ENCODE measurements around the gene CLTB.
"Not testable (repeated sequence)": the region's sequence is repeated elsewhere in the genome, so short reads cannot be mapped to it uniquely, and the experiment has no call there.

The CLTB gene, protein sequence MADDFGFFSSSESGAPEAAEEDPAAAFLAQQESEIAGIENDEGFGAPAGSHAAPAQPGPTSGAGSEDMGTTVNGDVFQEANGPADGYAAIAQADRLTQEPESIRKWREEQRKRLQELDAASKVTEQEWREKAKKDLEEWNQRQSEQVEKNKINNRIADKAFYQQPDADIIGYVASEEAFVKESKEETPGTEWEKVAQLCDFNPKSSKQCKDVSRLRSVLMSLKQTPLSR

DNA sequence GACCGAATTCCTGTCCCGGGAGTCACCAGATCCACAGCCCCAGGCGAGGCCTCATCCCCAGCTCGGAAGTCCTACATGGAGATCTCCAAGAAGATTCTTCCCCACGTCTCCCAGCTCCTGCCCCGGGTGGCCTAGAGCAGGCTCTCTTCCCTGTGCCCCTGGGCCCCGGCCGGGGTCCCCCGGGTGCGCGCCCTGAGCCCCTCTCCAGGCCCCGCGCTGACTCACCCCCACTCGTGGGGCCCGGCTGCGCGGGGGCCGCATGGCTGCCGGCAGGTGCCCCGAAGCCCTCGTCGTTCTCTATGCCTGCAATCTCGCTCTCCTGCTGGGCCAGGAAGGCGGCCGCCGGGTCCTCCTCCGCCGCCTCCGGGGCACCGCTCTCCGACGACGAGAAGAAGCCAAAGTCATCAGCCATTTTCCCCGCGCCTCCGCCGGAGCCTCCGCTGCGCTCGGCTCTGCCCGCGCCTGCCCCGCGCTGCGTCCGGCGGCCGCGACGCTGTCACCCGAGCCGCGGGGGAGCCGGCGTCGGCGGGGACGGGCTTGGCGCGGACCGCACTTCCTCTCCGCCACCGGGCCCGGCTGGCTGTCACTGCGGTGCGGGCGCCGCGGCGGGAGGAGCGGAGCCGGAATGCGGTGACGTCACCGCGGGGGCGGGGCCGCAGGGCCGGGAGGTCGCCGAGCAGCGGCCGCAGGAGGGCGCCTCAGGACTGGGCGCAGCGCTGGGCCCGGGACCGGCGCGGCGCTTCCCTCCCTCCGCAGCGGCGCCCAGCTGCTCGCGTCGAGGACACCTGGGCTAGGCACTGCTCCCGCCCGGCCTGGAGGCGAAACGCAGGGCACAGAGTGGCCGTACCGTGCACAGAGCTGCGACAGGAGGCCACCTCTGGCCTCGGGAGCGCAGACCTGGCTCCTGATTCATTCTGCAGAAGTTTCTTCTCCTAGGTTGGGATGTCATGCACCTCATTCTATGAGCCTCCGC lies at the start of gene CLTB:
Gene CLTB (minus strand): TSS at position 588 of the 973 bp plus-strand sequence. CDS start 176 bp downstream, at position 412.
- no peak for DNase-seq

DNA sequence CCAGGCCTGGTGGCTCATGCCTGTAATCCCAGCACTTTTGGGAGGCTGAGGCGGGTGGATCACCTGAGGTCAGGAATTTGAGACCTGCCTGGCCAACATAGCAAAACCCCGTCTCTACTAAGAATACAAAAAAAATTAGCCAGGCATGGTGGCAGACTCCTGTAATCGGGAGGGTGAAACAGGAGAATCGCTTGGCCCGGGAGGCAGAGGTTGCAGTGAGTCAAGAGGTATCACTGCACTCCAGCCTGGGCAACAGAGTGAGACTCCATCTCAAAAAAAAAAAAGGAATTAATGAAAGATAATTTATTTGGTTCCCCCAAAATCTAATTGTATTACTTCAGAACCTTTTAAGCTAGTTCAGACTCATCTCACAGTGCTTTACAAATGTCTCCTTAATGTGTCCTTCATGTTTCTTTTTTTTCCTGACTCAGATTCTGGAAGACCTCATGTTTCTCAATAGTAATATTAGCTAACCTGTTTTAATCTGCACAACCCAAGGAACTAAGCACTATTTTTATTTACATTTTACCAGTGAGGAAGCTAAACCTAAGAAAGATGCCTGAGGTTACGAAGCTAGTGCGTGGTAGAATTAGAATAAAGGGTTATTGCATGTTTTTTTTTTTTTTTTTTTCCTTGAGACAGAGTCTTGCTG lies 46.9 kb upstream of the CLTB start:
- no peak for DNase-seq

DNA sequence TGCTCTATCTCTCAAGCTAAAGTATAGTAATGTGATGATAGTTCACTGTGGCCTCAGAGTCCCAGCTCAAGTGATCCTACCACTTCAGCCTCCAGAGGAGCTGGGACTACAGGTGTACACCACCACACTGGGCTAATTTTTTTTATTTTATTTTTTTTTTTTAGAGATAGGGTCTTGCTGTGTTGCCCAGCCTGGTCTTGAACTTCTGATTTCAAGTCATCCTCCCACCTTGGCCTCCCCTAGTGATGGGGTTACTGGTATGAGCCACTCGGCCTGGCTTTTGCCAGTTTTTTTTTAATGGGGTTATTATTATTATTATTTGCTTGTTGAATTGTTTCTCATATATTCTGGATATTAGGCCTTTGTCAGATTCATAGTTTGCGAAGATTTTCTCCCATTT lies 45.0 kb upstream of the CLTB start:
- DNase-seq = no peak

DNA sequence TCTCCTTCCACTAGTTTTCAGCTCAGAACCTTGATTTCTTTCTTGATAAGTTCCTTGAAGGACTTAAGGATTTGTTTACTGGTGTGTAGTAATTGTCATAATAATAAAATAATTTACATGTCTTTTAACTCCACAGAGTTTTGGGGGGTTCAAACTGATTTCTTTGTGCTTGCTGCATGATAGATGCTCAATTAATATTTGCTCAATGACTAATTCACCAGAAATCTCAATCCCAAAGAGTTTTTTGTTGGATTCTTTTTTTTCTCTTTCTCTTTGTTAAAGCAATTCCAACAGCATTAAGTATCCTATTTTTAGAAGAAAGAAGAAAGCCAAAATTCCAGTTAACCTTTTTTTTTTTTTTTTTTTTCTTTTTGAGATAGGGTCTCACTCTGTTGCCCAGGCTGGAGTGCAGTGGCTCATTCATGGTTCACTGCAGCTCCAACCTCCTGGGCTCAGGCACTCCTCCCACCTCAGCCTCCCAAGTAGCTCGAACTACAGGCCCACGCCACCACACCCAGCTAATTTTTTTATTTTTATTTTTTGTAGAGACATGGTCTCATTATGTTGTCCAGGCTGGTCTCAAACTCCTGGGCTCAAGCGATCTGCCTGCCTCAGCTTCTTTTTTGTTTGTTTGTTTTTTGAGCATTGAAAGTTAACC lies 42.7 kb upstream of the CLTB start:
- DNase-seq = no peak

DNA sequence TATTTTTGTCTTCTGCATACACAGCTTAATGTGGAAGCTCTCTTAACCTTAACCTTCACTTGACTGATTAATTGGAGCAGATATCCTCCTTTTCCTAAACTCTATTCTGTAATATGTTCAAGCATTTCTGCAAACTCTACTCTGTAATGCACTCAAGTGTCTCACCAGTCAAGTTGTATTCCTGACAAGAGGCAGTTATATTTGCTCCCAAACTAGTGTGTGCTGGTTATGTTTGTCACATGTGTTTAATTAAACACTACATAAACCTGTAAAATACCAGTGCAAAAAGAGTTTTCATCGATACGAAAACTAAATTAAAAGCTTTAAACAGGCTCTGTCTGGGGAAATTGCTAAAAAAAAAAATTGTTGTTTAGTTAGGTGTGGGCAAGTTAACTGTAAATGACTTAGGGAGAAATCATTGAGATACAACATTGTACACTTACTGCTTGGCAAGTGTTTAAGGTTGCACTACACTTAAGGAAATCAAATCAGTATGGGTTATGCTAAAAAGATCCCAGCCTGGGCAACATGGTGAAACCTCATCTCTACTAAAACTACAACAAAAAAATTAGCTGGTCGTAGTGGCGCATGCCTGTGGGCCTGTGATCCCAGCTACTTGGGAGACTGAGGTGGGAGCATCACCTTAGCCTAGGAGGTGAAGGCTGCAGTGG lies 38.5 kb upstream of the CLTB start:
- DNase-seq = no peak

DNA sequence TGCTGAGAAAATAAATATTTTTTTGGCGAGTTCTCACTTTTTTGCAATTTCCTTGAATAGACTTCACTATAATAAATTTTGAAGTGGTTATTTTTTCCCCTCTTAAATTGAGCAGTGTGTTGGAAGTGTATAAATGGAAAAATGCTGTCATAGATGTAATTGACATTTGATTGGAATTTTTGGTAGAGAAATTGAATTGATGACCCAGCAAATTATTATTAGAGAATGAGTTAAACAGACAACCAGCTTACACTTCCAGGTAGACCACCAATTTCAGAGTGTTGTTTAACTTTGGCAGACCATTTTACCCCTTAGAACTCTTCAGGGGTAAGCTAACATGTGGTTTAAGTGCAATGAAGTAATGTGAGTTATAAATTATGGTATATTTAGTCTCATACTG lies 33.7 kb upstream of the CLTB start:
- DNase-seq = no peak

DNA sequence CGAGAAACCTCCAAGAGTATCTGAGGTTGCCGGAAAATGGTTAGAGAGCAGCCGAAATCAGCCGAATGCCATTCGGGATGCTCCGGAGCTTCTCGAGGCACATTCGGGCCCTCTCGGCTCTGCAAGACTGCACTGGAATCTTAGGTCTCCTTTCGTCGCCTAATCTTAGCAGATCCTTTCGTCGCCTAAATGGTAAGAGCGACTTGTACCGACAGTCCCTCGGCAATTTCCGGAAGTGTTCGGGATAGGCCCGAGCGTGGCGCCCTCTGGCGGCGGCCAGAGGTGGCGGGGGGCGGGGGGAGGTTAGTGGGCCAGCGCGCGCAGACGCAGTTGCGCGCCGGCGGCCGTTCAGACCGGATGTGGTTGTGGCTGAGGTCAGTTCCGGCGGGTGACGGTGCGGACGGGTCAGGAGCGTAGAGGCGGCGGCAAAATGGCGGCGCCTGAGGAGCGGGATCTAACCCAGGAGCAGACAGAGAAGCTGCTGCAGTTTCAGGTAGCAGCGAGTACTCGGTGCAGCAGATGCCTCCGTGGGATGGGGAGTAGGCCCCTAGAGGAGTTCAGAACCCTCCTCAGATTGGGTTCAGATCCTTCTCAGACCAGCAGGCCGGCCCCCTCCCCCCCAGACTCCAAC lies 31.8 kb upstream of the CLTB start, which contains the start of gene FAF2:
Gene FAF2 (plus strand): TSS at position 408 of the 631 bp plus-strand sequence. CDS start 23 bp downstream, at position 431.
- peak; percentile 46 for DNase-seq

DNA sequence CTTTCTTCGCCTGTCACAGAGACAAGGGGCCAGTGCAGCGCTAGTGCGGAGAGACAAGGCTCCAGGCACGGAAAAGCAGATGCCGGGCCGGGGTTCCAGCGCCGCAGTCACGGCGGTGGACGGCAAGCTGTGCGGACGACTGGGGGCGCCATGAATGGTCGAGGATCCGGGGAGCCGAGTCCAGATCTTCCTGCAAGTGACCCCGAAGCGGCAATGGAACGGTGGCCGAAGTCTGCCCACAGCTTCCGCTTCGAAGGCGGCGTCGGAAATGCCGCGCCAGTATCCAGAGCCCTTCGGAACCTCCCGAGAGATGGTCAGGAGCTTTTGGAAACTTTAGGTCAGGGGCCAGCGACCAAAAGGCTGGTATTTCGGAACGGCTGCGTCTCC lies 31.2 kb upstream of the CLTB start:
- DNase-seq = peak; percentile 46

DNA sequence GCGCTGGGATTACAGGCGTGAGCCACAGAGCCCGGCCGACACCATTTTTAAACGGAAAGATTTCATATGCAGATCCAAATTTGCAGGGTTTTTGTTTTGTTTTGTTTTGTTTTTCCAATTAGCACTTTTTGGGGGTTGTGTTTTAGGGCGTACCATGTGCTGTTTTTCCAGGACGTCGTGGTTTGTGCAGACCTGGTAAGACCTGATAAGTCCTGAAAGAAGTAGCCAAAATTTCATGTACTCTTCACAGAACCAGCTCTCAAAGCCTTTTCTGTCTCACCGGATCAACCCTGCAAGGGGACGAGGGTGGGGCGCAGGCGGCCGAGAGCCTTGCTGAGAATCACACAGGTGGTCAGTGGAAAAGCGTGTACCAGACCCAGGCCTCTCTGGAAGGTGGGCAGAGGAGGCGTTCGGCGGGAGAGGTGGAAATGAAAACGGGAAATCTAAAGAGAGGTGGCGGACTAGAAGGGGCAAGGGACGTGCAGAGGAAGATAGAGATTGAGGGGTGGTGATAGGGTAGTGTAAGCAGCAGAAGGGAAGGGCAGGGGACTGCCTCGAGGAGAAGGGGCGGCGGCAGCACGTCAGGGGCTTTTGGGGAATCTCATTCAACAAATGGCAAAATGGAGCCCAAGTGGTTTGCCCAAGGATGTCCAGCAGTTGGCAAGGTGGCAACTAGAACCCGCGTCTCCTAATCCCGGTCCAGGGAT lies 30.7 kb upstream of the CLTB start:
- DNase-seq = no peak

DNA sequence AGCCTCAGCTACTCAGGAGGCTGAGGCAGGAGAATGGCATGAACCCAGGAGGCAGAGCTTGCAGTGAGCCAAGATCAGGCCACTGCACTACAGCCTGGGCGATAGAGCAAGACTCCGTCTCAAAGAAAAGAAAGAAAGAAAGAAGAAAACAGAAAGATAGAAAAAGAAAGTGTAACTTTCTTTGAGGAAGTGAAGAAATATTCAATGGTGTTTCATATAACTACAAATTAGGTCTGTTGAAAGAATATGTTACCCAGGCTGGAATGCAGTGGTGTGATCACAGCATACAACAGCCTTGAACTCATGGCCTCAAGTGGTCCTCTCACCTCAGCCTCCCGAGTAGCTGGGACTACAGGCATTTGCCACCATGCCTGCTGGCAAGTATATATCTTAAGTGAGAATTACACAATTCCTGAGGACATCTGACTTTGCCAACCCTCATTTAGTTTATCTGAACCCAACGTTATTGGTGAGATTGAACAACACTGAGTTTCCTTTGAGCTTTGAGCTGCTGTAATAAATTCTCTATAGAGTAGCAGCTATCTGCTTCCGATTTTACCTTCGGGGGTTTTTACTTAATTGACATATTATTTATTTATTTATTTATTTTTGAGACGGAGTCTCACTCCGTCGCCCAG lies 29.8 kb upstream of the CLTB start:
- DNase-seq = no peak

DNA sequence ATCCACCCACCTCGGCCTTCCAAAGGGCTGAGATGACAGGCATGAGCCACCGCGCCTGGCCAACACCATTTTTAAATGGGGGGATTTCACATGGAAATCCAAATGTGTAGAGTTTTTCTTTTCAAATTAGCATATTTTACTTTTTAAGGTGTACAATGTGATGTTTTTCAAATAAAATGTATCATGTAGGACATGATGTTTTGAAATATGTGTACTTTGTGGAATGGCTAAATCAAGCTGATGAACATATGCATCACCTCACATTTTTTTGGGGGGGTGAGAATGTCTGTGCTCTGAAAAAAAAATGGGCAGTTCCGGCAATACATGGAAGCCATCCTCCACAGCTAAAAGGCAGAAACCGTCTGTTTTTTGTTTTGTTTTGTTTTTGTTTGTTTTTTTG lies 28.4 kb upstream of the CLTB start:
- DNase-seq = no peak

DNA sequence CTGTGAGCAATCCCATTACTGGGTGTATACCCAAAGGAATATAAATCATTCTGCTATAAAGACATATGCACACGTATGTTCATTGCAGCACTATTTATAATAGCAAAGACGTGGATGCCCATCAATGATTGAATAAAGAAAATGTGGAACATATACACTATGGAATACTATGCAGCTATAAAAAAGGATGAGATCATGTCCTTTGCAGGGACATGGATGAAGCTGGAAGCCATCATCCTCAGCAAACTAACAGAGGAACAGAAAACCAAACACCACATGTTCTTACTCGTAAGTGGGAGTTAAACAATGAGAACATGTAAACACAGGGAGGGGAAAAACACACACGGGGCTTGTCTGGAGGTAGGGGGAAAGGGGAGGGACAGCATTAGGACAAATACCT lies 26.6 kb upstream of the CLTB start:
- not testable (repeated sequence) for DNase-seq

DNA sequence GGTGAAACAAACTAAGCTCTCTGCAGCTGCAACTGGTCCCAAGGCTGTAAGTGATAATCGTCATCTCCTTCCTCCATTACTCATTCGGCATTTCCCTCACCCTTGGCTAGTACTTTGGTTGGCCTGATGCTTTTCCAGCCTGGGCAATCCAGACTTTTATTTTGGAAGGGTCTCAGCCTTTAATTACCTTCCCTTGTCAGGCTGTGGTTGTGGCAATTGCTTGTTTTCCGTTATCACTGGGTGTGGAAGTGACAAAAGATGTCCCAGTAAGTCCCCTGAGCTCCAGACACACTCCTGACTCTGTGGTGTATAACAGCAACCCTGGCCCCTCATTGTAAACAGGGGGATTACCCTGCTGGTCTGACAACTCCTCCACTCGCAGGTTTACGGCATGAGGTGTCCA lies 25.6 kb upstream of the CLTB start:
- no peak for DNase-seq

DNA sequence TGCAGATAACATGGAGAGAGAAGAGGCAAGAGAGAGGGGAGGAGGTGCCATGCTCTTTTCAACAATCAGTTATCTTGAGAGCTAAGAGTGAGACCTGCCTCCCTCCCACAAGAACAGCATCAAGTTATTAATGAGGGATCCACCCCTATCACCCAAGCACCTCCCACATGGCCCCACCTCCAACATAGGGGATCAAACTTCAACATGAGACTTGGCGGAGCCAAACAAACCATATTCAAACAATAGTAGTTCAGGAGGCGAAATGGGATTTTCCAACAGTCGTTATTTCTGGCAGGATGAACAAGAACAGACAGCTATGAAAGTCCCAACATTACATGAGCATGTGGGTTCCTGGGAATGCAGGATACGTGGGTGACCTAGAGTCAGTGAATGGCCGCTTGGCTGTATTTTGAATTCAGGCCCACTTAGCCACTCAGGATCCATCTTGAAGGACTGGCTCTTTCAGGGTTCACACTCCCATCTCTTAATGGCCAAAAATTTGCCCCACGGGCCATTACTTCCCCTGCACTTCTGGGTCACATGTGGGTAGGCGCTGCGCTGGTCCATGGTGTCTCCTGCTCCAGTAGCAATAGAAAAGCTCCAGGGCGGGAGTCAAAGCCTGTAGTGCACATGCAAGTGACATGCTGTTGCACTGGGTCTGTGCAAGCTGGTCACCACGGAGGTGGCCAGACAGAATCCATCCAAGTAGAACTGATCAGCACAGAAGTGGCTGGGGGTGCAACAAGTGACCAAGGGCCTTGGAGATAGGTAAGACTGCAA lies 24.8 kb upstream of the CLTB start:
- no peak for DNase-seq

DNA sequence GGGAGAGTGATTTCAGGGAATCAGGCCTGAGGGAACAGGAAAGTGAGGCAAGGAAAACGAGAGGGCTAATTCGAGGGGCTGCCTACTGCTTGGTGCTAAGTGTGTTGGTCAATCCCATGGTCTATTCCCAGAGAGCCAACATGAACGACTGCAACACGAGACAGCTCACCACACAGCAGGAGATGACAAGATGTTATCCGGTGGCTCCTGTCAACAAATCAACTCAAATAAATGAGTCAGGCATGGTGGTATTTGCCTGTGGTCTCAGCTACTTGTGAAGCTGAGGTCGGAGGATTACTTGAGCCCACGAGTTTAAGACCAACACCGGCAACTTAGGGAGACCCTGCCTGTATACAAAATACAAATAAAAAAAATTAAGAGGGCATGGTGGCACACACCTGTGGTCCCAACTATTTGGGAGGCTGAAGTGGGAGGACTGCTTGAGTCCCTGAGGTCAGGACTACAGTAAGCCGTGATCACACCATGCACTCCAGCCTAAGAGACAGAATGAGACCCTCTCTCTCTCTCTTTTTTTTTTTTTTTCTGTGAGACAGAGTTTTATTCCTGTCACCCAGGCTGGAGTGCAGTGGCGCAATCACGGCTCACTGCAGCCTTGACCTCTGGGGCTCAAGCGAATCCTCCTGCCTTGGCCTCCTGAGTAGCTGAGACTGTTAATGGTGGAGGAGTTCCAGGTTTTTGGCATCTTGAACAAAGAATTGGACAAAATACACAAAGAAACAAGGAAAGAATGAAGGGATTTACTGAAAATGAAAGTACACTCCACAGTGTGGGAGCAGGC lies 22.8 kb upstream of the CLTB start:
- DNase-seq = no peak

DNA sequence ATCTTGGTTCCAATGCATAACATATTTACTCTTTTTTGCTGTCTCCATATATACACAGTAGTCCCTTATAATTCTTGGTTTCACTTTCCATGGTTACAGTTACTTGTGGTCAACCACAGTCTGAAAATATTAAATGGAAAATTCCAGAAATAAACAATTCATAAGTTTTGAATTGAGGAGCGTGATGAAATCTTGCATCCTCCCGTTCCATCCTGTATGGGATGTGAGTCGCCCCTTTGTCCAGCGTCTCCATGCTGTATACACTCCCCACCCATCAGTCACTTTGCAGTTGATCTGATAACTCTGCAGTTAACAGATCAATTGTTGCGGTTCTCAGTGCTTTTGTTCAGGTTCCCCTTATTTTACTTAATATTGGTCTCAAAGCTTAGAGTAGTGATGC lies 20.3 kb upstream of the CLTB start:
- no peak for DNase-seq

DNA sequence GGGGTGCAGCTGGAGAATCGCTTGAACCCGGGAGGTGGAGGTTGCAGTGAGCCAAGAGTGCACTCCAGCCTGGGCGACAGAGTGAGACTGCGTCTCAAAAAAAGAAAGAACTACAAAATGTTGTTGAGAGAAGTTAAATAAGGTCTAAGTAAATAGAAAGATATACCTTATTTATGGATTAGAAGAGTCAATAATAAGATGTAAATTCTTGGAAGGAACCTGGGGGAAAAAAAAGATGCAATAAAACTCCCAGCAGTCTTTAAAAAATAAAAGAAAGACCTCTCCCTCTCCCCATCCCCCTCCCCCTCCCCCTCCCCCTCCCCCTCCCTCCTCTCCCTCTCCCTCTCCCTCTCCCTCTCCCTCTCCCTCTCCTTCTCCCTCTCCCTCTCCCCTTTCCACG lies 16.4 kb upstream of the CLTB start:
- DNase-seq = no peak

DNA sequence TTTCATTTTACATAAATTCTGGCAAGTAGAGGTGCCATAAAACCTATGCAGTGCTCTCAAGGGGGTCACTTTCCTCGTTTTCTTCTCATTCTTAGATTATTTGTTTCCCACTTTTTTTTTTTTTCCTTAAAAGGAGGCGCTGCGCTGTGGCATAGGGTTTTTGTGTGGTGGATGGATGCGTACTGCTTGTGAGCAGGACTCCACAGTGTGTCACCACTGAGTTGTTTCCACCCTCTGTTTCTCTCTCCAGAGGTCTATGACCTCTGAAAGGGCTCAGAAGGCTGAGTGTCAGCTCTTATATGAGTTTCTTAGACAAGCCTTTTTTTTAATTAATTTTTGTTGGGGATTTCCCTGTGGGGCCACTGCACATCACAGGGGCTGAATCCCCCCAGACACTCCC lies 13.6 kb upstream of the CLTB start:
- DNase-seq = no peak

DNA sequence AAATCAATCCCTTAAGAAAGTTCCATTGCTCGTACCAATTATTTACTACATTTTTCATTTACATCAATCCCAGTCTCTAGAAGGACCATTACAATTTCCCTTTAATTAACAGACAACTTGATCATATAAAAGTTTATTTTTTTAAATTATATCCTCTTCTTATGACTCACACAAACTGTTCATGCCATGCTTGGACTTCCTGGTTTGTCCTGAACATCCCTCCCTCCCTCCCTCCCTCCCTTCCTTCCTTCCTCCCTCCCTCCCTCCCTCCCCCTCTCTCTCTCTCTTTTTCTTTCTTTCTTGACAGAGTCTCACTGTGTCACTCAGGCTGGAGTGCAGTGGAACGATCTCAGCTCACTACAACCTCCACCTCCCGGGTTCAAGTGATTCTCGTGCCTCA lies 11.6 kb upstream of the CLTB start:
- no peak for DNase-seq

Data from cortex of kidney (tissue), 1 donor.